SU-DHL-6 (cell line): ENCODE data around the gene PODN.

Source experiments
- EZH2phosphoT487 ChIP-seq: fragments of 200-600 bp; sonication (generic), shearing (Covaris generic); conservative IDR thresholded peaks from 2 replicates; pipeline ENCODE4 v1.6.1; 2018; ENCODE audit warnings: mild to moderate bottlenecking, antibody characterized with exemption, low read length, moderate library complexity, mixed read lengths
- TF ChIP-seq, protein P1 (sequence below): fragments of 200-600 bp; sonication (generic); IDR thresholded peaks from one replicate; pipeline ENCODE4 v1.5.1; 2017; ENCODE audit warnings: antibody characterized with exemption, mild to moderate bottlenecking, low read length, moderate library complexity; ENCODE audit not compliant: insufficient read depth, poor library complexity, severe bottlenecking

DNA sequence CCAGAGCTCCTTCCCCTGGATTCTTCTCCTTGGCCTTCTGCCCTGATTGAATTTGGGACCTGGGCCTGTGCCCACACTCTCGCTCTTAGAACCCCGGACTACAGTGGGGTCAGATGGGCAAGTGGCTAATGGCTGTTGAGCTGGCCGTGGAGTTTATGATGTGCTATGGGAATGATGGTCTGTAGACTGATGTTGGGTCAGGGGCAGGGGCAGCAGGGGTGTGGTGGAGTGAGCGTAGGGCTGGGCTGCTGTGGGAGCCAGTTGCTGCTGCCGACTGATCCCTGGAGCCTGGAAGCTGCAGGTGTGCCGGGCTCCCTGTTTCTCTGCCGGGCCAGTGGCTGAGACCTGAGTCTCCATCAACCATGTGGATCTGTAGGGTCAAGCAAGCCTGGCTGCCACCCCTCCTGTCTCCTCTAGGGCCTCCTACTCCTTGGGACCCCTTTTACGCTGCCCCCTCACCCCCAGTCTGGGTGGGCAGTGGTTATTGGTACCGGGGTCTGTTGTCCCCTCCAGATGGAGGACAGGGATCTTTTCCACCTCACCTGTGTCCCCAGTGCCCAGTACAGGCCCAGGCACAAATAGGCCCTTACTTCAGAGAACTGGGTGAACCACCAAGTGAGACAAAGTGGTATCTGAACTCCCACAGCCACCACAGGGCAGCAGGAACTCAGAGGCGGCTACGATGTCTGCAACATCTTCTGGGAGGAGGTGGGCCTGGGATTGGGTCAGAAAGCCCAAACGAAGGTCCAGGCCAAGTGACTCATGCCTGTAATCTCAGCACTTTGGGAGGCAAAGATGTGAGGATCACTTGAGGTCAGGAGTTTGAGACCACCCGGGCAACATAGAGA, 5.1 kb downstream of the PODN start:
- TF ChIP-seq, protein P1, sequence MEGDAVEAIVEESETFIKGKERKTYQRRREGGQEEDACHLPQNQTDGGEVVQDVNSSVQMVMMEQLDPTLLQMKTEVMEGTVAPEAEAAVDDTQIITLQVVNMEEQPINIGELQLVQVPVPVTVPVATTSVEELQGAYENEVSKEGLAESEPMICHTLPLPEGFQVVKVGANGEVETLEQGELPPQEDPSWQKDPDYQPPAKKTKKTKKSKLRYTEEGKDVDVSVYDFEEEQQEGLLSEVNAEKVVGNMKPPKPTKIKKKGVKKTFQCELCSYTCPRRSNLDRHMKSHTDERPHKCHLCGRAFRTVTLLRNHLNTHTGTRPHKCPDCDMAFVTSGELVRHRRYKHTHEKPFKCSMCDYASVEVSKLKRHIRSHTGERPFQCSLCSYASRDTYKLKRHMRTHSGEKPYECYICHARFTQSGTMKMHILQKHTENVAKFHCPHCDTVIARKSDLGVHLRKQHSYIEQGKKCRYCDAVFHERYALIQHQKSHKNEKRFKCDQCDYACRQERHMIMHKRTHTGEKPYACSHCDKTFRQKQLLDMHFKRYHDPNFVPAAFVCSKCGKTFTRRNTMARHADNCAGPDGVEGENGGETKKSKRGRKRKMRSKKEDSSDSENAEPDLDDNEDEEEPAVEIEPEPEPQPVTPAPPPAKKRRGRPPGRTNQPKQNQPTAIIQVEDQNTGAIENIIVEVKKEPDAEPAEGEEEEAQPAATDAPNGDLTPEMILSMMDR, result no peak
- TF ChIP-seq EZH2phosphoT487, result no peak
